A549 (cell line): ENCODE results near the gene FOXJ2.

Source experiments
- CTCF ChIP-seq: fragments of >200 bp; sonication (Bioruptor Twin); formaldehyde crosslinking; IDR thresholded peaks from 3 replicates; pipeline ENCODE4 v1.5.1; 2016
- MAZ ChIP-seq: fragments of 150-350 bp; IDR thresholded peaks from 2 replicates; pipeline ENCODE4 v1.6.1; 2014; ENCODE audit warnings: antibody characterized with exemption, low read depth, low read length, borderline replicate concordance
- MYC ChIP-seq: IDR thresholded peaks from 2 replicates; pipeline ENCODE4 v1.6.1; 2012; ENCODE audit warnings: mild to moderate bottlenecking, inconsistent platforms, low read length, improper control_type of control experiment, borderline replicate concordance
- SMC3 ChIP-seq: fragments of >200 bp; sonication (Bioruptor Twin); formaldehyde crosslinking; IDR thresholded peaks from 3 replicates; pipeline ENCODE4 v1.6.1; 2018; ENCODE audit warnings: inconsistent platforms
- TP53 ChIP-seq: fragments of 250-450 bp; sonication (Bioruptor Pico); IDR thresholded peaks from 2 replicates; pipeline ENCODE4 v1.5.0; 2021; ENCODE audit warnings: mild to moderate bottlenecking, moderate library complexity

- TF ChIP-seq TP53 (CRISPR knock-in tag) (no peak), MAZ (no peak), SMC3 (no peak), MYC (no peak), CTCF (no peak)
These were observed 50.2 kb downstream of the FOXJ2 start for GRCh38 chr12:8082808-8083100.
